GM12878 (cell line): ENCODE measurements around the gene TRERF1. TPM values are rescaled to one million over a fixed set of nuclear protein-coding genes. Genes with fewer than 3 reads are reported as not detected.

Experiments used
- ATAC-seq: fragments of 200-7000 bp; cut with Tn5 transposase; 3 replicates; pipeline ENCODE4 v1.9.1; 2020; ENCODE audit warnings: mild to moderate bottlenecking, moderate library complexity
- BruUV-seq: library from RNA; stranded (reverse); fragments of 400-500 nt; replicated peaks from 2 replicates; lab custom pipeline; 2021; lab: Mats Ljungman, UMichigan
- CTCF ChIA-PET: fragments of 300-600 bp; sonication (Branson Sonifier 250); formaldehyde crosslinking; extraction: SDS; loops from one replicate; lab custom pipeline; 2021; ENCODE audit warnings: inconsistent platforms; lab: Yijun Ruan, JAX
- POLR2A ChIA-PET: fragments of 350-600 bp; formaldehyde crosslinking; extraction: SDS; loops from one replicate; lab custom pipeline; 2021; ENCODE audit warnings: inconsistent platforms; lab: Charles Lee
- RAD21 ChIA-PET: fragments of 300-600 bp; sonication (Branson Sonifier 250); formaldehyde crosslinking; loops from one replicate; lab custom pipeline; 2023; ENCODE audit warnings: antibody characterized with exemption; ENCODE audit not compliant: unreplicated experiment; lab: Charles Lee
- SMC1A ChIA-PET: fragments of 300-600 bp; sonication (Branson Sonifier 250); formaldehyde crosslinking; loops from one replicate; lab custom pipeline; 2023; ENCODE audit not compliant: unreplicated experiment, uncharacterized antibody; lab: Charles Lee
- DNase-seq: peaks from one replicate; pipeline ENCODE4 v3.0.0-alpha.2; 2011; ENCODE audit warnings: low read depth, low spot score
- FAIRE-seq: peaks from 3 replicates; lab custom pipeline; 2011; peaks lifted over from hg19 to GRCh38; lab: Jason Lieb, UNC
- H2AFZ ChIP-seq: 2 replicates; pipeline ENCODE4 v1.6.0; 2011; ENCODE audit warnings: low read depth, low read length, control low read depth; ENCODE audit not compliant: control insufficient read depth
- H3K27ac ChIP-seq: 2 replicates; pipeline ENCODE4 v1.5.1; 2011; ENCODE audit warnings: control low read depth; ENCODE audit not compliant: control insufficient read depth, insufficient read depth
- H3K27me3 ChIP-seq, 2 experiments: replicated peaks in 1 of 2; 2 replicates each; pipeline versions ENCODE4 v1.6.0 to v1.6.1; 2011; ENCODE audit warnings: low read length in 1 of 2; ENCODE audit not compliant: control insufficient read depth in 2 of 2, insufficient read depth in 2 of 2
- H3K36me3 ChIP-seq, 2 experiments: 2 replicates each; pipeline ENCODE4 v1.5.1; 2011; ENCODE audit warnings: low read length in 1 of 2; ENCODE audit not compliant: control insufficient read depth in 2 of 2, insufficient read depth in 2 of 2
- H3K4me1 ChIP-seq: 2 replicates; pipeline ENCODE4 v1.6.1; 2011; ENCODE audit warnings: mild to moderate bottlenecking, low read length, moderate library complexity, mixed read lengths; ENCODE audit not compliant: control insufficient read depth, insufficient read depth
- H3K4me2 ChIP-seq: 2 replicates; pipeline ENCODE4 v1.6.0; 2011; ENCODE audit warnings: control low read depth; ENCODE audit not compliant: control insufficient read depth, insufficient read depth
- H3K4me3 ChIP-seq: fragments of 200-600 bp; sonication (generic); 2 replicates; pipeline ENCODE4 v1.5.1; 2016
- H3K79me2 ChIP-seq: 2 replicates; pipeline ENCODE4 v1.6.0; 2011; ENCODE audit warnings: low read length; ENCODE audit not compliant: control insufficient read depth, insufficient read depth
- H3K9ac ChIP-seq: 2 replicates; pipeline ENCODE4 v1.8.0; 2011; ENCODE audit warnings: low read length, control low read depth, mixed read lengths; ENCODE audit not compliant: control insufficient read depth, insufficient read depth
- H3K9me3 ChIP-seq: replicated peaks from 3 replicates; pipeline ENCODE4 v1.5.1; 2011; ENCODE audit warnings: mild to moderate bottlenecking, low read length; ENCODE audit not compliant: control insufficient read depth, insufficient read depth
- H4K20me1 ChIP-seq: 2 replicates; pipeline ENCODE4 v1.6.0; 2011; ENCODE audit not compliant: control insufficient read depth, insufficient read depth
- BCL11A ChIP-seq: IDR thresholded peaks from 2 replicates; pipeline ENCODE4 v1.6.1; 2011; ENCODE audit warnings: low read depth, low read length
- EGR1 ChIP-seq, 2 experiments: IDR thresholded peaks; 1 replicate in 1 of 2; 2 replicates in 1 of 2; pipeline ENCODE4 v1.6.1; 2011 to 2012; ENCODE audit warnings: low read depth in 2 of 2, low read length in 2 of 2, borderline replicate concordance in 1 of 2, mild to moderate bottlenecking in 1 of 2, moderate library complexity in 1 of 2
- KAT2A ChIP-seq: conservative IDR thresholded peaks from 2 replicates; pipeline ENCODE4 v1.6.1; 2011; ENCODE audit warnings: low read depth, low read length; ENCODE audit not compliant: control insufficient read depth
- NFXL1 ChIP-seq: fragments of 450-650 bp; IDR thresholded peaks from 2 replicates; pipeline ENCODE4 v1.6.1; 2017; ENCODE audit warnings: antibody characterized with exemption, mild to moderate bottlenecking, borderline replicate concordance
- POLR2AphosphoS2 ChIP-seq: IDR thresholded peaks from 2 replicates; pipeline ENCODE4 v1.6.1; 2011; ENCODE audit warnings: low read depth, mild to moderate bottlenecking, low read length, improper control_type of control experiment, moderate library complexity
- POLR2AphosphoS5 ChIP-seq: IDR thresholded peaks from 2 replicates; pipeline ENCODE4 v1.6.1; 2011; ENCODE audit warnings: mild to moderate bottlenecking, low read length, inconsistent platforms
- RELA ChIP-seq: fragments of 450-650 bp; IDR thresholded peaks from 2 replicates; pipeline ENCODE4 v1.8.0; 2014; ENCODE audit warnings: borderline replicate concordance; ENCODE audit not compliant: partially characterized antibody
- SMAD5 ChIP-seq: IDR thresholded peaks from 2 replicates; pipeline ENCODE4 v1.6.1; 2016; ENCODE audit warnings: antibody characterized with exemption, low read depth
- SREBF1 ChIP-seq: IDR thresholded peaks from 2 replicates; pipeline ENCODE4 v1.6.1; 2012; ENCODE audit warnings: mild to moderate bottlenecking, low read length
- SREBF2 ChIP-seq: IDR thresholded peaks from 2 replicates; pipeline ENCODE4 v1.6.1; 2012; ENCODE audit warnings: mild to moderate bottlenecking, low read length
- WRNIP1 ChIP-seq: IDR thresholded peaks from 2 replicates; pipeline ENCODE4 v1.6.1; 2011; ENCODE audit warnings: low read depth, low read length, improper control_type of control experiment, borderline replicate concordance
- ZNF217 ChIP-seq: fragments of 450-650 bp; IDR thresholded peaks from 2 replicates; pipeline ENCODE4 v1.6.1; 2017; ENCODE audit warnings: antibody characterized with exemption, mild to moderate bottlenecking
- ZNF384 ChIP-seq: IDR thresholded peaks from 2 replicates; pipeline ENCODE4 v1.6.1; 2012; ENCODE audit warnings: low read depth, mild to moderate bottlenecking, low read length, improper control_type of control experiment, borderline replicate concordance
- WGBS: methylation state at CpG from one replicate; pipeline ENCODE4 v1.1.6; 2016; ENCODE audit warnings: low lambda C conversion rate; ENCODE audit not compliant: insufficient replicate concordance, insufficient coverage; ENCODE audit errors: missing lambda C conversion rate; 5-methylcytosine and 5-hydroxymethylcytosine counted together
- in situ Hi-C: fragments of 300-500 bp; cut with MboI; formaldehyde crosslinking; loops from 9 replicates; pipeline ENCODE4 v1.14.3; 2018; ENCODE audit warnings: mixed read lengths
- intact Hi-C: fragments of 100-400 bp; cut with micrococcal nuclease; formaldehyde crosslinking; loops from one replicate; pipeline ENCODE4 v1.14.2; 2022; ENCODE audit not compliant: unreplicated experiment
- polyA plus RNA-seq, 11 experiments: library from polyadenylated mRNA; depleted of rRNA in 4 of 11; unstranded in 6 of 11; stranded (reverse) in 5 of 11; fragments of >200 nt; fragmentation: Nextera tagmentation in 4 of 11; fragmentation: Illumina TruSeq in 1 of 11; extraction: Ambion mirVana in 4 of 11; extraction: Trizol in 1 of 11; gene quantifications; 1 replicate in 1 of 11; 2 replicates in 10 of 11; pipeline versions ENCODE4 v1.2.1 to v1.2.3, GENCODE V29; 2011 to 2016; ENCODE audit warnings: inconsistent platforms in 2 of 11, missing spikeins in 2 of 11, low read depth in 1 of 11
- total RNA-seq, 4 experiments: library from RNA; depleted of rRNA in 3 of 4; stranded (reverse); fragments of >200 nt in 3 of 4; fragmentation: Illumina TruSeq in 1 of 4; extraction: Trizol in 1 of 4; gene quantifications; 2 replicates each; pipeline versions ENCODE4 v1.2.1 to v1.2.3, GENCODE V29; 2013 to 2021
- TF ChIP-seq, protein P1 (sequence below): fragments of 450-650 bp; IDR thresholded peaks from 2 replicates; pipeline ENCODE4 v1.6.1; 2014; ENCODE audit warnings: mild to moderate bottlenecking
- TF ChIP-seq, protein P2 (sequence below): fragments of 450-650 bp; formaldehyde crosslinking; IDR thresholded peaks from 2 replicates; pipeline ENCODE4 v1.5.0; 2022; ENCODE audit warnings: mild to moderate bottlenecking, missing genetic modification characterization

TRERF1 gene
- total and polyA plus RNA-seq, 10 of the 15 experiments (the other 5 are each of a cell fraction or from before 2014, with no cell fraction given): 2.2 to 19.4 (median 7.2) TPM

DNA sequence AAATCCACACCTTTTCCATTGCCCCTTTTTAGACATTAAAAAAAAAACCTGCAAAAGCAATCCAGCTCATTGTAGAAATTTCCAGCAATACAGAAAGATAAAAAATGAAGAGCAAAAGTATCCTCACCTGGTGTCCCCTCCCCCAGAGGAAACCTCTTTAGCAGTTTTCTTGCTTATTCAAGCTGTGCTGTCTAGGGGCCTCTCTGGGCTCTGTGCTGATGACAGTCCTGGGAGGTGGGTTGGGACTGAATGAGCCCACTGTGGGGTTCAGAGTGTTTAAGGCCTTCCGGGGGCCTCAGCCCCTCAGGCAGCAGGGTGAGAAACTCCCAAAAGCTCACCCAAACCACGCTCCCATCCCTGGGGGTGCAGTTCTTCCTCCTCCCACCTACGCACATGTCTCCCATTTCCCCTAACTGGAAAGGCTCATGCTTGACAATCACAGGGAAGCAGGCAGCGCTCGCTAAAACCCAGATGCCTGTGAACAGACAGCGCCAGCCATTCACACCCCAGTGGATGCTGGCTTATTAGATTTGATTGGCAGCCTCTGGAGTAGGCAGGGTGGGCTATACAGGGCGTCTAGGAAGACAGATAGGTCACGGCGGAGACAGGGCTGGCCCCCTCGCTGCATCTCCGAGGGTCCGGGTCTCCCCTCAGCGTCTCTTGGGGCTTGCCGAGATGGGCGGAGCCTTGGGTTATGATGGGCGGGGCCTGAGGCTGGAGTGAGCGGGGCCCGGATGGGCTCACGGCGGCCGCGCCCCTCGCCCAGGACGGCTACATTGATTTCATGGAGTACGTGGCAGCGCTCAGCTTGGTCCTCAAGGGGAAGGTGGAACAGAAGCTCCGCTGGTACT, 274.0 kb downstream of the TRERF1 start:
- BruUV-seq: no TSS peak
- no peaks in the 10 kb centered on the region for H3K36me3 ChIP-seq
- SMC1A ChIA-PET: interaction anchor here (0.6 to 0.7 kb wide), 2 partner anchors 70 to 76 kb away, joined by 3 read pairs; no protein-coding TSS in a partner anchor
- no peak for ATAC-seq
- no peak overlapping the region for H3K27ac ChIP-seq
- FAIRE-seq: no peak
- DNase-seq: no peak
- POLR2A ChIA-PET: no interaction called here
- H3K4me3 ChIP-seq: no peak overlapping the region
- no peaks in the 10 kb centered on the region for H4K20me1 ChIP-seq
- no peaks in the 10 kb centered on the region for H3K27me3 ChIP-seq
- RAD21 ChIA-PET: interaction anchor here (0.9 kb wide), 1 partner anchor 37 kb away, joined by 3 read pairs; no protein-coding TSS in a partner anchor
- H3K4me1 ChIP-seq: no peaks in the 10 kb centered on the region
- TF ChIP-seq, protein P1, sequence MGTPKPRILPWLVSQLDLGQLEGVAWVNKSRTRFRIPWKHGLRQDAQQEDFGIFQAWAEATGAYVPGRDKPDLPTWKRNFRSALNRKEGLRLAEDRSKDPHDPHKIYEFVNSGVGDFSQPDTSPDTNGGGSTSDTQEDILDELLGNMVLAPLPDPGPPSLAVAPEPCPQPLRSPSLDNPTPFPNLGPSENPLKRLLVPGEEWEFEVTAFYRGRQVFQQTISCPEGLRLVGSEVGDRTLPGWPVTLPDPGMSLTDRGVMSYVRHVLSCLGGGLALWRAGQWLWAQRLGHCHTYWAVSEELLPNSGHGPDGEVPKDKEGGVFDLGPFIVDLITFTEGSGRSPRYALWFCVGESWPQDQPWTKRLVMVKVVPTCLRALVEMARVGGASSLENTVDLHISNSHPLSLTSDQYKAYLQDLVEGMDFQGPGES: no peak
- no peak for TF ChIP-seq RELA
- TF ChIP-seq ZNF384: no peak
- no peak for TF ChIP-seq KAT2A
- no peak for TF ChIP-seq SMAD5
- no peak for TF ChIP-seq NFXL1
- TF ChIP-seq POLR2AphosphoS5: no peak
- TF ChIP-seq, protein P2, sequence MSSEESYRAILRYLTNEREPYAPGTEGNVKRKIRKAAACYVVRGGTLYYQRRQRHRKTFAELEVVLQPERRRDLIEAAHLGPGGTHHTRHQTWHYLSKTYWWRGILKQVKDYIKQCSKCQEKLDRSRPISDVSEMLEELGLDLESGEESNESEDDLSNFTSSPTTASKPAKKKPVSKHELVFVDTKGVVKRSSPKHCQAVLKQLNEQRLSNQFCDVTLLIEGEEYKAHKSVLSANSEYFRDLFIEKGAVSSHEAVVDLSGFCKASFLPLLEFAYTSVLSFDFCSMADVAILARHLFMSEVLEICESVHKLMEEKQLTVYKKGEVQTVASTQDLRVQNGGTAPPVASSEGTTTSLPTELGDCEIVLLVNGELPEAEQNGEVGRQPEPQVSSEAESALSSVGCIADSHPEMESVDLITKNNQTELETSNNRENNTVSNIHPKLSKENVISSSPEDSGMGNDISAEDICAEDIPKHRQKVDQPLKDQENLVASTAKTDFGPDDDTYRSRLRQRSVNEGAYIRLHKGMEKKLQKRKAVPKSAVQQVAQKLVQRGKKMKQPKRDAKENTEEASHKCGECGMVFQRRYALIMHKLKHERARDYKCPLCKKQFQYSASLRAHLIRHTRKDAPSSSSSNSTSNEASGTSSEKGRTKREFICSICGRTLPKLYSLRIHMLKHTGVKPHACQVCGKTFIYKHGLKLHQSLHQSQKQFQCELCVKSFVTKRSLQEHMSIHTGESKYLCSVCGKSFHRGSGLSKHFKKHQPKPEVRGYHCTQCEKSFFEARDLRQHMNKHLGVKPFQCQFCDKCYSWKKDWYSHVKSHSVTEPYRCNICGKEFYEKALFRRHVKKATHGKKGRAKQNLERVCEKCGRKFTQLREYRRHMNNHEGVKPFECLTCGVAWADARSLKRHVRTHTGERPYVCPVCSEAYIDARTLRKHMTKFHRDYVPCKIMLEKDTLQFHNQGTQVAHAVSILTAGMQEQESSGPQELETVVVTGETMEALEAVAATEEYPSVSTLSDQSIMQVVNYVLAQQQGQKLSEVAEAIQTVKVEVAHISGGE: no peak
- no peak for TF ChIP-seq ZNF217
- TF ChIP-seq EGR1 (IDR thresholded peaks at IDR 0.05; ENCODE audit: borderline replicate concordance in 1 of 2, low read depth in 2 of 2, low read length in 2 of 2): no peak
- TF ChIP-seq POLR2AphosphoS2: no peak
- TF ChIP-seq WRNIP1: no peak
- no peak for TF ChIP-seq BCL11A
- no peak for TF ChIP-seq SREBF2
- no peak for TF ChIP-seq SREBF1
- WGBS: 48% methylated on average over 27 of the region's 27 CpGs
- in situ Hi-C loops (no loop called here), intact Hi-C loops (no loop called here)
- CTCF ChIA-PET: interaction anchor here (1.4 to 2.1 kb wide), 2 partner anchors 12 to 370 kb away, joined by 3 to 5 read pairs; no protein-coding TSS in a partner anchor
- H3K9me3 ChIP-seq: no peaks in the 10 kb centered on the region
- H3K4me2 ChIP-seq: no peak overlapping the region
- no peak overlapping the region for H3K9ac ChIP-seq
- H2AFZ ChIP-seq: no peak overlapping the region
- H3K79me2 ChIP-seq: no peaks in the 10 kb centered on the region
